Osteoblast (primary cell): ENCODE results near the gene CLIC5. TPM values are rescaled to one million over a fixed set of nuclear protein-coding genes. Genes with fewer than 3 reads are reported as not detected.

Experiments used
- DNase-seq: peaks from one replicate; pipeline ENCODE4 v3.0.0; 2011; ENCODE audit warnings: low spot score, mixed read lengths; ENCODE audit not compliant: insufficient read length; ENCODE audit errors: missing footprints
- H2AFZ ChIP-seq: 2 replicates; pipeline ENCODE4 v1.6.0; 2011; ENCODE audit warnings: mild to moderate bottlenecking, low read length
- H3K27ac ChIP-seq: 2 replicates; pipeline ENCODE4 v1.5.1; 2011; ENCODE audit warnings: mild to moderate bottlenecking, low read depth, low read length, moderate library complexity
- H3K27me3 ChIP-seq: 2 replicates; pipeline ENCODE4 v1.6.0; 2012; ENCODE audit warnings: mild to moderate bottlenecking, control low read depth, inconsistent platforms, low read length, moderate library complexity; ENCODE audit not compliant: insufficient read depth
- H3K36me3 ChIP-seq: 2 replicates; pipeline ENCODE4 v1.5.1; 2011; ENCODE audit warnings: mild to moderate bottlenecking, low read length, control low read depth, moderate library complexity; ENCODE audit not compliant: insufficient read depth
- H3K4me1 ChIP-seq: 2 replicates; pipeline ENCODE4 v1.5.1; 2011; ENCODE audit warnings: mild to moderate bottlenecking, low read length, control low read depth, moderate library complexity; ENCODE audit not compliant: insufficient read depth
- H3K4me2 ChIP-seq: 2 replicates; pipeline ENCODE4 v1.6.0; 2011; ENCODE audit warnings: mild to moderate bottlenecking, low read length; ENCODE audit not compliant: insufficient read depth
- H3K4me3 ChIP-seq: fragments of 200-600 bp; sonication (generic); 3 replicates; pipeline ENCODE4 v1.5.1; 2012; ENCODE audit warnings: mild to moderate bottlenecking, low read length, inconsistent platforms; ENCODE audit not compliant: insufficient read depth
- H3K79me2 ChIP-seq: 2 replicates; pipeline ENCODE4 v1.6.0; 2012; ENCODE audit warnings: mild to moderate bottlenecking, low read length, control low read depth, inconsistent platforms; ENCODE audit not compliant: insufficient read depth
- H3K9me3 ChIP-seq: 2 replicates; pipeline ENCODE4 v1.5.1; 2011; ENCODE audit warnings: low read depth, low read length, control low read depth
- H4K20me1 ChIP-seq: 2 replicates; pipeline ENCODE4 v1.6.0; 2012; ENCODE audit warnings: mild to moderate bottlenecking, low read length, control low read depth; ENCODE audit not compliant: insufficient read depth
- total RNA-seq: library from RNA; depleted of rRNA; stranded (reverse); fragments of >200 nt; gene quantifications from 2 replicates; pipeline ENCODE4 v1.2.3, GENCODE V29; 2012
- TF ChIP-seq, protein P1 (sequence below): IDR thresholded peaks from 2 replicates; pipeline ENCODE4 v1.5.1; 2011; ENCODE audit warnings: mild to moderate bottlenecking, low read depth, low read length, moderate library complexity; ENCODE audit errors: extremely low read depth

The CLIC5 gene
- total RNA-seq, 1 donor: not detected

DNA sequence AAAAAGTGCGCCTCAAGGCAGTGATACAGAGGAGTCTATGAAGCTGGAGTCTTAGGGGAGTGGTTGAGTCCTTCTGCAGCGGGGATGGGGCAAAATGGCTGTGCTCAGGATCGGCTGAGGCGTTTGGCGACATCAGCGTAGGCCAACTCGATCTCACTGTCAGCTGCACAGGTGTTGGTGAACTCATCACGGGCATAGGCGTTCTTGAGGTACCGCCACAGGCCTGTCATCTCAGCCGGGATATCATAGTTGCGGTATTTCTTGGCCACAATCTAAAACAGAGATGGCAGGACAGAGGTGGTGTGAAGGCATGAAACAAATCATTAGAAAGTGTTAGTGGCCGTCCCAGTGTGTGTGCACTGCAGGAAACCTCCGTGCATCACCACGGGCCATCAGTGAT is 112.7 kb downstream of the CLIC5 start:
- Histone ChIP-seq H3K4me2 (no peak overlapping the region), H2AFZ (no peak overlapping the region), H3K9me3 (no peaks in the 10 kb centered on the region), H4K20me1 (no peaks in the 10 kb centered on the region), H3K27ac (no peak overlapping the region), H3K36me3 (no peaks in the 10 kb centered on the region), H3K27me3 (no peaks in the 10 kb centered on the region), H3K4me1 (peaks cover 8% of the 10 kb centered on the region), H3K4me3 (no peak overlapping the region), H3K79me2 (no peaks in the 10 kb centered on the region)
- no peak for DNase-seq
- TF ChIP-seq, protein P1, sequence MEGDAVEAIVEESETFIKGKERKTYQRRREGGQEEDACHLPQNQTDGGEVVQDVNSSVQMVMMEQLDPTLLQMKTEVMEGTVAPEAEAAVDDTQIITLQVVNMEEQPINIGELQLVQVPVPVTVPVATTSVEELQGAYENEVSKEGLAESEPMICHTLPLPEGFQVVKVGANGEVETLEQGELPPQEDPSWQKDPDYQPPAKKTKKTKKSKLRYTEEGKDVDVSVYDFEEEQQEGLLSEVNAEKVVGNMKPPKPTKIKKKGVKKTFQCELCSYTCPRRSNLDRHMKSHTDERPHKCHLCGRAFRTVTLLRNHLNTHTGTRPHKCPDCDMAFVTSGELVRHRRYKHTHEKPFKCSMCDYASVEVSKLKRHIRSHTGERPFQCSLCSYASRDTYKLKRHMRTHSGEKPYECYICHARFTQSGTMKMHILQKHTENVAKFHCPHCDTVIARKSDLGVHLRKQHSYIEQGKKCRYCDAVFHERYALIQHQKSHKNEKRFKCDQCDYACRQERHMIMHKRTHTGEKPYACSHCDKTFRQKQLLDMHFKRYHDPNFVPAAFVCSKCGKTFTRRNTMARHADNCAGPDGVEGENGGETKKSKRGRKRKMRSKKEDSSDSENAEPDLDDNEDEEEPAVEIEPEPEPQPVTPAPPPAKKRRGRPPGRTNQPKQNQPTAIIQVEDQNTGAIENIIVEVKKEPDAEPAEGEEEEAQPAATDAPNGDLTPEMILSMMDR: no peak

DNA sequence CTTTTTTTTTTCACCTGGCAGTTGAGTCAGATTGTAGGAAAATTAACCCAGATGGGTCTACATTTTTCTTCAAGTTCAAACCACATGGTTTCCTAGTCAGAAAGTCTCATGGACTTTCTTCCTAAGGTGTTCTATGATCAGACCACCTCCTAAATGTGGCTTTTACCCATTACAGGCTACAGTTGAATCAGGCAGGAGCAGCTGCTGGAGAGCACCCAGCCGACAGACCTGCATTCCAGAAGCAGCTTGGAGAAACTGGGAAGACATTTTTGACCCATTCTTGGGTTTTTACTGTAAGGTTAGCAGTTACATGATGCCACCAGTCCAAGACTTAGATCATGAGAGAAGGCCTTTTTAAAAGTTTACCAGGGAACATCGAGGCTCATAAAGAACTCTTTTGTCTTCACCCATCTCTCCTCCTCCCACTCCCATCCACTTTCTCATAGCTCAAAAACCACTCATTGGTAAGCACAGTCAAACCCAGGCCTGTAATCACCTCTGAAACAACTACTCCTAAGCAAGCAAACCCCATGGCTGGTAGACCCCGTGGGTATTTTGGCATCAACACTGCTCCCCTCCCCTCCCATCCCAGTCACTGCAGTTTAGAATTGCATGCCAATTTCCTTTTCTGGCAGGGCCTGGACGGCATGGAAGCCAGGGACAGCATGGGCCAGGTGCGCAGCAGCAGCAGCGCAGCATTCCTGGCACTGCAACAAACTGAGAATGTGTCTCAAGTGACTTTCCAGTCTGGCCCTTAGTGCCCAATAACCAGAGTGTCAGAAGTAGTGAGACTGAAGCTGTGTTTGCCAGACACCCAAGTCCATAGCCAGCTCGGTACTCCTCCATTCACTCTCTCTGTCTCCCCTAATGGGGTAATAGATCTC is 113.7 kb downstream of the CLIC5 start:
- Histone ChIP-seq H2AFZ (no peak overlapping the region), H3K27me3 (no peaks in the 10 kb centered on the region), H3K36me3 (no peaks in the 10 kb centered on the region), H3K27ac (no peak overlapping the region), H3K79me2 (no peaks in the 10 kb centered on the region), H3K9me3 (no peaks in the 10 kb centered on the region), H3K4me1 (peaks cover 8% of the 10 kb centered on the region), H3K4me2 (no peak overlapping the region), H4K20me1 (no peaks in the 10 kb centered on the region), H3K4me3 (no peak overlapping the region)
- DNase-seq: no peak
- TF ChIP-seq, protein P1: no peak

DNA sequence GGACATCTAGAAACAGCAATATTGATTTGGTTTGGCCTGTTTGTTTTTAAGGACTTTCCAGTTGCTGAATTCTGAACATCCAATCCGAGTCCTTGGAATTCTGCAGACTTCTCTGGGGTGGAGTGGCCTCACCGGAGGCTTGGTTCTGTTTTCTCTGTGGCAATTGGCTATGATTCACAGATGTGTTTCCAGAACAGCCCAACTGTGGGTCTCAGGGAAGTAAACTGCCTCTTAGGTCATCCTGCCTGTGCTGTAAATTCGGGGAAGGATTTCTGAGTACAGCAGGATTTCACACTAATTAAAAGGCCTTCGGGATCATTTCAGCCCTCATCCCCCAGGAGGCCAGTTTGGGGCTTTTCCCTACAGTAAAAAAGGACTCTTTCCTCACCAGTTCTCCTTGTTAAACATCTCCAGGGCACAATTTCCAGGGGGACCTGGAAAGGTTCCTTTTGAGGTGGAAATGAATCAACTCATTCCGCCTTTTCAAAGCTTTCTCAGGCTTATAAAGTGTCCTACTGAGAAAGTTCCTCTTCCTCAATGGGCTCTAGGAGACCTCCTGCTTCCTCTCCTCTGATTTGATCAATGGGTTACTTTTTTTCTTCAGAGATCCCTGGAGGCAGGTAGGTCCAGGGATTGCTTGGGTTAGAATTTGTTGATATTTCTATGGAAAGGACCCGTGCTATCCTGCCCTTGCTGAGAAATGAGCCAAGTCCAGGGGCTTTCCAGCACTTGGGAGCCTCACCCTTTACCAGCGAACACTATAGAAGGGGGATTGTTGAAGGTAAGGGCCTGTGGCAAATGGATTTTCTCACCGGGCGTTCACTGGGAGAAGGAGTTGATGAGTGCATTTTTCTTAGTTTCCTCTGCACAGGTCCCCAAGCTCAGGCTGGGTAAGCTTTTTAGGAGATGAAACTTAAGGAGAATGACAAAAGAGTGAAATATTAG is 114.6 kb downstream of the CLIC5 start:
- H3K27me3 ChIP-seq: no peaks in the 10 kb centered on the region
- H3K79me2 ChIP-seq: no peaks in the 10 kb centered on the region
- TF ChIP-seq, protein P1: no peak
- peak overlapping the region; percentile 53 for H3K4me2 ChIP-seq
- DNase-seq: no peak
- H3K4me3 ChIP-seq: no peak overlapping the region
- no peaks in the 10 kb centered on the region for H4K20me1 ChIP-seq
- peak overlapping the region; percentile 39 for H3K27ac ChIP-seq
- H3K9me3 ChIP-seq: no peaks in the 10 kb centered on the region
- H3K36me3 ChIP-seq: no peaks in the 10 kb centered on the region
- H2AFZ ChIP-seq: peak overlapping the region; percentile 46
- peaks cover 17% of the 10 kb centered on the region for H3K4me1 ChIP-seq

DNA sequence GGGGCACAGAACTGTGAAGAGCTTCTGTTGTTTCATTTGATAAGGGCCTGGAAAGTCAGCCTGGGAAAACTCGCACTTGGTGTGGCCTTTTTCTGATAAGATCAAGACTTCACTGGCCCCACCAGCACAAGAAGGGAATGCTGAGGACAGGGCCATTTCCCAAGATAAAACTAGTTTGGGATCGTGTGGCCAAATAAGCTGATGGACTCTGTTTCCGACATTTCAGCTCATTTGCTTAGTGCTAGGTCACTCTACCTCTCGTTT is 116.0 kb downstream of the CLIC5 start:
- no peak overlapping the region for H2AFZ ChIP-seq
- H3K4me1 ChIP-seq: peaks cover 17% of the 10 kb centered on the region
- no peaks in the 10 kb centered on the region for H3K36me3 ChIP-seq
- no peak overlapping the region for H3K27ac ChIP-seq
- no peaks in the 10 kb centered on the region for H3K9me3 ChIP-seq
- no peaks in the 10 kb centered on the region for H3K79me2 ChIP-seq
- TF ChIP-seq, protein P1: no peak
- H4K20me1 ChIP-seq: no peaks in the 10 kb centered on the region
- no peak for DNase-seq
- no peaks in the 10 kb centered on the region for H3K27me3 ChIP-seq
- H3K4me2 ChIP-seq: no peak overlapping the region
- H3K4me3 ChIP-seq: no peak overlapping the region
